Right ventricle myocardium superior (tissue), 1 donor: ENCODE results near the gene ACAP3. TPM values are rescaled to one million over a fixed set of nuclear protein-coding genes. Genes with fewer than 3 reads are reported as not detected.

Experiments
- ATAC-seq: fragments of 200-7000 bp; cut with Tn5 transposase; one replicate; pipeline ENCODE4 v1.9.1; 2020; ENCODE audit warnings: mild to moderate bottlenecking; ENCODE audit not compliant: poor library complexity
- DNase-seq: peaks from one replicate; pipeline ENCODE4 v3.0.0-alpha.2; 2020
- intact Hi-C: fragments of 100-400 bp; cut with DNase I; formaldehyde crosslinking; loops from one replicate; pipeline ENCODE4 v1.11.2; 2022
- total RNA-seq: library from RNA; stranded (reverse); fragmentation: NEBNext Ultra II Directional; extraction: Animal tissue kit (Norgen Biotek cat#: 25700); gene quantifications from one replicate; pipeline ENCODE4 v1.2.1, GENCODE V29; 2021
- donor health status: DM: no; HTN: yes; CAD: no; lungs with severe emphysema.

The ACAP3 gene
- total RNA-seq, 1 donor from 2014 or later, result 56.3 TPM

DNA sequence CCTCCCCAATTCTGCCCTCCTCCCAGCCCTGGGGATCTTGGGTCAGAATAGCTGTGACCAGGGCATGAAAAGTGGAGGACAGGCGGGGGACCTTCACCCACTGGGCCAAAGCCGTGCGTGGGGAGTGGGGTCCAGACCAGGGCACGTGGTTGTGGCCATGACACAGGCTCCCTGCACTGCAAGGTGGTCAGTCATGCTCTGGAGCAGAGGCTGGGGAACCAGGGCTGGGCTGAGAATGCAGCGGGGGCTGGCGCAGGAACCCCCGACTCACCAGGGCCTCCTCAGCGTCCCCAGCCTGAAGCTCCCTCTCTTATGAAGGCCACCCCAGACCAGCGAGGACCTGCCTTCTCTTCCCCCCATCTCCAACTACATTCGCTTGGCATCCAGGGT is 38.8 kb upstream of the ACAP3 start:
- intact Hi-C loops, result no loop called here
- DNase-seq (no peak), ATAC-seq (no peak)

DNA sequence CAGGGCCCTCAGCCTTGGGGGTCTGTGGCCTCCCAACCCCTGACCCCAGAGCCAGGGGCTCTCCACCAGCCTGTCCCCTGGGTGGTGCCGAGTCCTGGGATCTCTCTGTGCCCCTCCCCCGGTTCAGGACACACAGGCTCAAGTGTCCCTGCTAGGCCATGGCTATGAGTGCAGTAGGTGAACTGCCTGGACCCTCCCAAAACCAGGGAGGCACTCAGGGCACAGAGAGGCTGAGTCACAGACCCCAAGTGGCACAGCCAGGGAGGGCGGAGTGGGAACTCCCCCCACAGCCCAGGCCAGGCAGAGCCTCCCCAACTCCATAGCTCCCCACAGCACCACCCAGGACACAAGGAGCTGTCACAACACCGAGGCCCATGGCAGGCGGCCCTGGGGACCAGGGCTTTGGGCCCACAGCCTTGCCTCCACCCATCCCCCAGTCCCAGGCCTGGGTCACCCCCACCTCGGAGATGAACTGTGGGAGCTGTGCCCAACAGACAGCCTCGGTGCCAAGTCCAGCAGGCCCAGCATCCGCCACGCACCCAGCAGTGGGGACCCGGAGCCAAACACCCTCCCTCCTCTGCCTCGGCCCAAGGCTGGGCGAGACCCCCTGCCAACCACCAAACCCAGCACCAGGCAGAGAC is 38.2 kb upstream of the ACAP3 start:
- intact Hi-C loops, result no loop called here
- DNase-seq, result no peak

GRCh38 chr1:1345384-1345783 is 37.7 kb upstream of the ACAP3 start:
- intact Hi-C loops, result no loop called here
- DNase-seq, result no peak

More for the DNA sequence above, 38.2 kb upstream of the ACAP3 start:
- ATAC-seq, result peak; percentile 14

DNA sequence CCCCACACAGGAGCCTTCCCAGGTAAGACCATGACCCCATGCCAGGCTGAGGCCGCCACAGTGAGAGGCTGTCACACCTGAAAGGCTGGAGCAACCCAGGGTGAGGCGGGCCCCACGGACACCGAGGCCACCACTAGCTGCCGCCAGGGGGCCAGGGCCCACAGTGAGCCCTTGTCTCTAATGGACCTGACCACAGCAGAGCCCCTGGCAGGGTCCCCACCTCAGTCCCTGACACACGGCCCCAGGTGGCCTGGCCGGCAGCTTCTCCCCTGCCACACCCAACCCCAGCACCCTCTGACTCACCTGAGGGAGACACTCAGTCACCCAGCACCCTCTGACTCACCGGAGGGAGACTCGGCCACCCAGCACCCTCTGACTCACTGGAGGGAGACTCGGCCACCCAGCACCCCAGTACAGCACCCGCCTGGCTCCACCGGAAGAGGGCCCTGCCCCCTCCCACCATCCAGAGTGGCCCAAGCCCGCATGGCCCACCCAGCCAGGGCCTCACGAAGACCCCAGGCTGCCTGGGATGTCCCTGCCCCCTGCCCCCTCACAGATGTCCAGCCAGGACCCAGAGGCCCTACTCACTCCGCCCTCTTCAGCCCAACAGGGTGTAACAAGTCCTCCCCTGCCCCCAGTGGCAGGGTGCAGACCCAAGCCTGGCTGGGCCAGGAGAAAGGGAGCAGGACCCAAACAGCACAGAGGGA is 37.1 kb upstream of the ACAP3 start:
- ATAC-seq, result no peak

More at GRCh38 chr1:1345384-1345783, 37.7 kb upstream of the ACAP3 start:
- no peak for ATAC-seq

GRCh38 chr1:1343811-1344421 is 36.2 kb upstream of the ACAP3 start:
- intact Hi-C loops, result no loop called here
- peak; percentile 22 for ATAC-seq

More for the DNA sequence above, 37.1 kb upstream of the ACAP3 start:
- intact Hi-C loops, result no loop called here
- no peak for DNase-seq

DNA sequence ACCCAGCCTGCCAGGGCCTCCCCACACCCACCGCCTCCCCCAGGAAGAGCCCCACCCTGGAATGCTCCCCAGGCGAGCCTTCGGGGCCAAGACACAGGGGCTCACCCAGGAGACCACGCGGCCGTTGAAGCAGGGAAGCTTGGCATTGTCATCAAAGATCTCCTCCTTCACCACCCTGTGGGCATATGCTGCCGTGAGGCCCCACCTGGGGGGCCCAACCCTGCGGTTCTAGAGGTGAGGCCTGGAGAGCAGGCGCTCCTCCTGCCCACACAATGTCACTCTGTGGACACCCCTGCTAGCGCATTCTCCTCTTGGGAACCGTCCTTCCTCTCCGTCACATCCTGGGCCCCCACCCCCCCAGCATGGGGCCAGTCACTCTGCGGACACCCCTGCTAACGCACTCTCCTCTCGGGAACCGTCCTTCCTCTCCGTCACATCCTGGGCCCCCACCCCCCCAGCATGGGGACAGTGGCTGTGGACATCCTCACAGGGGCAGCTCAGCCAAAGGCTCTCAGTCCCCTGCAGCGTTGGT is 34.9 kb upstream of the ACAP3 start:
- ATAC-seq (no peak), DNase-seq (no peak)
- intact Hi-C loops, result no loop called here

More at GRCh38 chr1:1343811-1344421, 36.2 kb upstream of the ACAP3 start:
- DNase-seq, result no peak

GRCh38 chr1:1342061-1342562 is 34.4 kb upstream of the ACAP3 start:
- intact Hi-C loops, result no loop called here
- DNase-seq (no peak), ATAC-seq (no peak)

DNA sequence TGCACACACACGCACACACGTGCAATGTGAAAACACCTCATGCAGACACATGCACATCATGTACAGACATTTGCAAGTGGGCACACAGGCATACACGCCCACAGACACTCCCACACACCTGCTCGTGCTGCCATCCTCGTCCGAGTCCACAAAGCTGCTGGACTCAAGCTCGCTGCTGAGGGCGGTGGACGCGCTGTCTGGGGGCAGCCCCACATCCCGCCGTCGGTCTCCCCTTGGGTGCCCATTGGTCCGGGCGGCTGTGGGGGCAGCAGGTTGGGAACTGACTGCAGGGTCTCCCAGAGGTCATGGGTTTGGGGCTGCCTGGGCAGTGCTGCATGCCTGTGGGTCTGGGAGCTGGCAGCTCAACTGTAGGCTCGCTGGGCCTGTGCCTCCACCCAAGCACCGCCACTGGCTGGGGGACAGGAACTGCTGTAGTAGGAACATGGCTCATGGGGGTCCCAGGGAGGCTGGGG is 33.9 kb upstream of the ACAP3 start:
- DNase-seq, result no peak
- intact Hi-C loops, result no loop called here
- ATAC-seq, result no peak

DNA sequence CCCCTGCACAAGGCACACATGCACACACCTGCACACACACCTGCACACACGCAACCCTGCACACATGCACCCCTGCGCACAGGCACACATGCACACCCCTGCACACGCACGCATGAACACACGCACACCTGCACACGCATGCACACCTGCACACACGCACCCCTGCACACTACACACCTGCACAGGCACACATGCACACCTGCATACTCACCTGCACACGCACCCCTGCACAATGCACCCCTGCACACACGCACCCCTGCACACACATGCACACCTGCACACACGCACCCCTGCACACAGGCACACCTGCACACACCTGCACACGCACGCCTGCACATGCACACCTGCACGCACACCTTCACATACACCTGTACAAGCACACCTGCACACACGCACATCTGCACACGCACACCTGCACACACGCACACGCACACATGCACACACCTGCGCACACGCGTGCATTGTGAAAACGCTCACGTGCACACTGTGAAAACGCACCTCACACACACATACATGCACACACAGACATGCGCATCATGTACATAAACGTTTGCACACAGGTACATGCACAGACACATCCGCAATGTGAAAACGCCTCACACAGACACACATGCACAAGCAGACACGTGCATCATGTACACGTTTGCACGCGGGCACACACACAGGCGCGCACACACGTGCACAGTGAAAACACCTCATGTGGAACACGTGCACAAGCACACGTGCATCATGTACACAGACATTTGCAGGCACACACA is 33.2 kb upstream of the ACAP3 start:
- intact Hi-C loops, result no loop called here
- no peak for ATAC-seq
- DNase-seq, result no peak

DNA sequence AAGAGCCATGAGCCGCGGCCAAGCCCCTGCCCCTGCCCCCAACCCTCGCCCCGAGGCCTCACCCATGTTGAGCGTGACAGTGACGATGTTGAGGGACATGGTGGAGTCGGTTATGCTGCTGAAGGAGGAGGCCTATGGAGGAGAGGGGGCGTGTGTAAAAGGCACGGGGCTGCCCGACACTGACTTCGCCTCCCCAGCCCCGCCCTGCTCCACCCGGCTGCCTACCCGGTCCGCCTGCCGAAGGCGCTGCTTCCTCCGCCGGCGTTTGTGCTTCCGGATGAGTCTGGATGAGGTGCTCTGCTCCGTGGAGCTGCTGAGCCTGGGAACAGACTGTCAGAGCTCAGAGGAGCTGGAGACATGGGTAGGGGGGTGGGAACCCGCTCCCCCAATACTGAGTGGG is 32.5 kb upstream of the ACAP3 start:
- ATAC-seq (no peak), DNase-seq (no peak)
- intact Hi-C loops, result no loop called here

- DNase-seq (no peak), ATAC-seq (no peak)
- intact Hi-C loops, result no loop called here
These were observed 30.5 kb upstream of the ACAP3 start for GRCh38 chr1:1338278-1338677.

DNA sequence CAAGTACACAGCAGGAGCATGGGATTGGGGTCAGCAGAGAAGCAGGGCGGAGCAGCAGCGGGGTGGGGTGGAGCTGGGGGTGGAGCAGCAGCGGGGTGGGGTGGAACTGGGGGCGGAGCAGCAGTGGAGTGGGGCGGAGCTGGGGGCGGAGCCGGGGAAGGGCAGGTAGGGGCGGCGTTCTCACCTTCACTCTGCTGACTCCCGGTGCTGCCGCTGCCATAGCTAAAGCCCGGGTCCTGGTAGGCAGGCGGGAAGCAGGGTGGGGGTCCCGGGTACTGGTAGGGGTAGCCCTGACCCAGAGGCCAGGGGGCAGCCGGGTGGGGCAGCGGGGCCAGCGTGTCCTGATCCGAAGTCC is 30.0 kb upstream of the ACAP3 start:
- ATAC-seq, result no peak
- intact Hi-C loops, result no loop called here
- no peak for DNase-seq

DNA sequence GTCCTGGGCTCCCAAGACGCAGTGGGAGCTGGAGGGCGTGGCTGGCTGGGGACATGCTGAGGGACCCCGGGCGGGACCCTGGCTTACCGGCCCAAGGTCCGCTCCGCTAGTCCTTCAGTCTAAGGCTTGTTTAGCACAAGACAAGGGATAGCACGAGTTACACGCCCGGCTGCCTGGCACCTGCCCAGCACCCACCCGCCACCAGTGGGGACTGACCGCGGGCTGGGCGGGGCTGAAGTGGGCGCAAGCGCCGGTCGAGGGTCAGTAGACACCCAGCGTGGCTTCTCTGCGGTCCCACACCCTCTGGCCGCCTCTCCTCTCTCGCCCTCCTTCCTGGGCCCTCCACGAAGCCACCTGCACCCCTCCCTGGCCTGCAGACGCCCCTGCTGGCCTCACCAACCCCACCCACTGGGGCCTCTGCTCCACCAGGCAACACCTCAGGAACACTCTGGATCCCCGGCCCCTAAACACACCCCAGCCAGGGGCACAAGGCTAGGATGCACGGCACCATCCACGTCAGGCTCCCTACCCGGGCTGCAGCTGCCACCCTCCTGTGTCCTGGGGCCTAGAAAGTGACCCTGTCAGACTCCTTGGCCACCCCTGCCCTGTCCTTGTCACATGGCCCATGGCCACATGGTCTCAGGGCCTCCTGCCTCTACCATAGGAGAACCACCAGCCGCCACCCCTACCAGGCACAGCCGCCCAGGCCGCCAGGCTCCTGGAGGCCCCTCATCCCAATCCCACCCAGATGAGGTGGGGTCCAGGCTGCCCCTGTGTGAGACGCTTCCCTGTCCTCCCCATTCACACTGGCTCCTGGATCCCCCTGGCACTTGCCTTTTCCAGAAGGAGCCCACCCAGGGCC is 29.4 kb upstream of the ACAP3 start:
- no peak for ATAC-seq
- no peak for DNase-seq
- intact Hi-C loops, result no loop called here

GRCh38 chr1:1336446-1336845 is 28.7 kb upstream of the ACAP3 start:
- DNase-seq (no peak), ATAC-seq (no peak)
- intact Hi-C loops, result no loop called here

- ATAC-seq (no peak), DNase-seq (no peak)
- intact Hi-C loops, result no loop called here
These were observed 28.1 kb upstream of the ACAP3 start for GRCh38 chr1:1335792-1336248.

- no peak for ATAC-seq
- no peak for DNase-seq
- intact Hi-C loops, result no loop called here
These were observed 27.6 kb upstream of the ACAP3 start for GRCh38 chr1:1335283-1335682.

DNA sequence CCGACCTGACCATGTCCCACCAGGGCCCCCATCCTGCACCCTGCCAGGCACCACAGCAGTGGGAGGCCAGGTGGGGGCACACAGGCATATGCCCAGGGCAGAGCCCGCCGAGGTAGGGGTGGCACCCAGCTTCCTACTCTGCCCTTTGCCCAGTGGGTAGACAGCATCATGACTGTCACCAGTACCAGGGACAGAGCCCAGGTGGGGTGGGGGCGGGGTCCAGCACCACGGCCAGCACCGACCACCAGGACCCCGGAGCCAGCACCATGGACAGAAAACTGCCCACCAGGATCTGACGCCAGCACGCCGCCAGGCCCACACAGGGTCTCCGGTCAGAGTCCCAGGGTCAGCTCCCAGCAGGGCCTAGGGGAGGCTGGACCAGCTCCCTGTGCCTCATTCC is 27.1 kb upstream of the ACAP3 start:
- no peak for ATAC-seq
- intact Hi-C loops, result no loop called here

More for the DNA sequence above, 27.1 kb upstream of the ACAP3 start:
- no peak for DNase-seq
